Hematopoietic multipotent progenitor cell treated with erythropoietin and hydrocortisone succinate and interleukin-3 and kit ligand, for 15 days (in vitro differentiated cells): ENCODE data around the gene PITX2.

ENCODE experiments used
- DNase-seq: peaks from one replicate; pipeline ENCODE4 v3.0.0-alpha.2; 2015; ENCODE audit warnings: low spot score

The PITX2 gene

GRCh38 chr4:110622841-110623717 lies at the start of gene PITX2:
TSS of gene PITX2 (minus strand) at chr4:110623077. CDS start at chr4:110622460, 617 bp downstream.
- DNase-seq: no peak

GRCh38 chr4:110671679-110672078 lies 48.8 kb upstream of the PITX2 start:
- DNase-seq: no peak

DNA sequence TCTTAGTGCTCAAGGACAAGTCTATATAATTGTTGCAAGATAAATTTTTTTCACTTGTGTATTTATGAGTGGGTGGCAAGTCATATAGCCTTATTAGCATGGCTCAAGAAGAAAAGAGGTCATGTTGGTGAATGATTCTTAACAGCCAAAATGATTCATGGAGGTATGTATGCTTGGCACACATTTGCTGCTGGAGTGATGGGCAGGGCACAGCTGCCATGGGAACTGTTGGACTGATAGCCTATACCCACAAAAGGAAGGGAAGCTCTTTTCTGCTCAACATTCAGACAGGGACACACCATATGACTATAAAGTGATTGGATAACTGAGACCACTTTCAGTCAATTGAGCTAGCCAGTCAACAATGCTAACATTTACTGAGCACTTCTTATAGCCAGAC lies 46.8 kb upstream of the PITX2 start:
- no peak for DNase-seq

- no peak for DNase-seq
These were observed 45.8 kb upstream of the PITX2 start for GRCh38 chr4:110668463-110669235.

- no peak for DNase-seq
These were observed 44.8 kb upstream of the PITX2 start for GRCh38 chr4:110667670-110668069.

- no peak for DNase-seq
These were observed 43.2 kb upstream of the PITX2 start for GRCh38 chr4:110666030-110666429.

GRCh38 chr4:110663738-110664444 lies 41.0 kb upstream of the PITX2 start:
- DNase-seq: no peak

DNA sequence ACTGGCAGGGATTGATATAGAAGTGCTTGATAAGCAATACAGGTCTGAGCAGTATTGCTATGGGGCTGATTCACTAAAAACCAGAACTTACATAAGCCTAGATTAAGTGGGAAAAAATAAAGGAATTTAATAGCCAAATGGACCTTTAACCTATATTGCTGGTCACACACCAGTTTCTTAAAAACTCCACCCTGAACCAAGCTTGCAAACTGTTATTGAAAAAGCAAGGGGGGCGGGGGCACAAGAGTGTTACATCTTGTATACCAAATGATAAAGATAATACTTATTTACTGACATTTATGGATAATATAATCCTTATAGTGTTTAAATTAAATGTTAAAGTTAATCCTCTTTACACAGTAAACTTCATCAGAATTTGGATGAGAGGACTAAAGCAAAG lies 40.3 kb upstream of the PITX2 start:
- DNase-seq: no peak

GRCh38 chr4:110660755-110661154 lies 37.9 kb upstream of the PITX2 start:
- no peak for DNase-seq

- no peak for DNase-seq
These were observed 31.4 kb upstream of the PITX2 start for GRCh38 chr4:110654254-110654635.

- DNase-seq: no peak
These were observed 30.7 kb upstream of the PITX2 start for GRCh38 chr4:110653321-110654253.

DNA sequence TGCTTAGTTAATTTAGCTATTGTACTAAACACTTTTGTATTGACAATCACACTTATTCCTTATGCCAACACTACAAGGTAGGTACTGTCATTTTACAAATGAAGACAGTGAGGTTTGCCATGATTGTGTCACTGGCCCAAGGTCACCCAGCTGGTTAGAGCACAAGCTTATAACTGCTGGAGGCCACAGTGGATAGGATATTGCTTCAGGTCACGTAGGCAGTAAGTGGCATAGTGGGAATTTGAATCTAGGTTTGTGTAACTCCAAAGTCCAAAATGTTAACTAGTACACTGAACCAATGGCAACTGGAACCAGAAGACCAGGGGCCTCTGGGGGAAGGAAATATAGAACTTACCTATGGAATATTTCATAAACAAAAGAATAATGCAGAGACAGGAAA lies 21.1 kb upstream of the PITX2 start:
- DNase-seq: no peak

GRCh38 chr4:110643096-110643495 lies 20.2 kb upstream of the PITX2 start:
- DNase-seq: no peak

DNA sequence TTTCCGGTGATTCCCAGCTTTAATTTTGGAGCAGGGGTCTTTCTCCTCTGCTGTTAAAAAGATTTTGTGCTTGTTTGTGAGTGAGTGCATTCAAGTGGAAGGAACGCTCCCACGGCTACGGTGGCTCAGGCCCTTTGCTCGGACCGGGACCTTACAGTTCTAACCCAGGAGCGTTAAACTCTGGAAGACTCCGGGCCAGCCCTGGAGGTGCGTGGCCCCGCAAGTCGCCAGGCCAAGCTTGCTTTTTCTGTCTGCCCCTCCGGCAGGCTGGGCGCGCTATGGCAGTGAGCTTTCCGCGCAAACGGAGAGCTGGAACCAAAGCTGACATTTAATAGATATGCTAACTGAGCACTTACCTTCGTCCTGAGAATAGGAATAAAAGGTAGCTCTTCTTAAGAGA lies 18.3 kb upstream of the PITX2 start:
- no peak for DNase-seq

DNA sequence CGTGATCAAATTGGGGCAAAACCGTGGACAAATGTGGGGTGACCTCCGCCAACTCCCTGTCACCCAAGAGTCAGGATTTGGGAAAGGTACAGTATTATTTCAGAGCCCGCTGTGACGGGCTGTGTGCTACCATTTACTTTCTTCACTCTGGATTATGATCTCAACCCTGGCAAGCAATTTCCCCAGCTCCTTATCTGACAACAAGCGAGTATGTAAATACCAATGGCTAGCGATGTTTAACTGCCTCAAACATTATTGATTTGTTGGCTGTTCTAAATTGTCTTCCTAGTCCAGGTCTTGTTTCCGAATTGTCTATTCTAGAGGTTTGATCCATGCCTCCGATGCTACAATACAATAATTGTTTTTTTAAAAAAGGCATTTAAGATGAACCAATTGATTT lies 17.7 kb upstream of the PITX2 start:
- no peak for DNase-seq

DNA sequence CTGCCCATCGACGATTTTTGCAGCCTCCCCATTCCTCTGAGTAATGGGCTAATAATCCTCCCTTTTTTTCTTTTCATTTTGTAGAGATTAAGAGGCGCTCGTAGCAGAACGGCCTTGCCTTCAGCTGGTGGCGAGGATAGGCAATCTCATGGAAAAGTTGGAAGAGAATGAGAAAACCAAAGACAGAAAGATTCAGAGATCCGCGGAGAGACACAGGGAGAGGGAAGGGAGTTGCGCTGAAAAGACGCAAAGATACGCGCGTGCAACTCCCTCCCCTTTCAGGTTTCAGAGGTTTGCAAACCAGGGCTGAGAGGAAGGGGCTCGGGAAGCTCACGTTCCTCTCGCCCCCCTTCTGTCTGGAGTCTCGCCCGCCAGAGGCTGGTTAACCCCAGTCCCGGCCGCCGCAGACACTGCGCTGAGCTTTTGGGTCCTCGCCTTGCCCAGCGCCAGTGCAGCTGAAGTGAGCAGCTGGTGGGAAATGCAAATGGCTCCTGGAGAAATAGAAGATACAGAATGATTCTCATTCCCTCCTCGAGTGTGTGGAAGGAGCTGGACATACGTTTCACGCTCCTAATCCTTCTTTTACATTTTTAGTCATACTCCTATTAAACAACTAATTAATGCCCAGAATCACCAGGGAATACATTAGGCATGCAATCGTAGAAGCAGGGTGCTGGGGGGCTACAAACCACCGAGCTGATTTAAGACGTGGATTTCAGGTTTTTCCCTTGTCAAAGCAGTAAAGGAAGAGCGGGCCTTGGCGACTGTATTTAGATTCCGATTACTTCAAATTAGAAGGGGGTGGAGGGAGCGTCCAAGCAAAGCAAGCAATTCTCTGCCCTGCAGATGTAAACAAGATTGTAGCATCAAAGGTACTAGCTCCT lies 16.6 kb upstream of the PITX2 start:
- no peak for DNase-seq

DNA sequence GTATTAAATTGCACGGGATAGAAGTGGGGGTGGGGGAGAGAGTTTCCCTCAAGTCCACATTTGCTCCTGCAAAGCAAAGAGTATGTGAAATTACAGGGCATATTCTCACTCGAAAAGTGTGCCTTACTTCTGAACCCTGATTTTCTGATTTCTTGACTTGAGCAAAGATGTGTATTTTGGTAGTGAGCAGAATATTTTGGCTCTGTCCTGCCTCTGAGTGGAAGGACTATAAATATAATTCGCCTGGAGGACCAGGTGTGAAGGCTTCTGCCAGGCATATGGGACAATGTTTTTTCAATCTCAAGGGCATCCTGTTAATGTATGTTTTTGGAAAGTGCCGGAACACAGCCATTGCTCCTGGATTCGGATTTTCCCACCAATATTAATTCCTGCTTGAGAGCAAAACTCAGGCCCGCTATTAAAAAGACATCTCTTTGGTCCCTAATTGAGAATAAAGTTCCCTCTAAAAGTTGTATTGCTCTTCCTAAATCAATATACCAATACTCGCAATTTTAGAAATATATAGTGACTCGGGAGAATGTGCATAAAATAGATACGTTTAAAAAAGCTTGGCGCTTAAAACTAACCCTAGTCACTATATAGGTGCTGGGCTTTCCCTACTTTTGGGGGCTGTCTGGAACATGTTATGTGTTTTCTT lies 15.3 kb upstream of the PITX2 start:
- DNase-seq: no peak

DNA sequence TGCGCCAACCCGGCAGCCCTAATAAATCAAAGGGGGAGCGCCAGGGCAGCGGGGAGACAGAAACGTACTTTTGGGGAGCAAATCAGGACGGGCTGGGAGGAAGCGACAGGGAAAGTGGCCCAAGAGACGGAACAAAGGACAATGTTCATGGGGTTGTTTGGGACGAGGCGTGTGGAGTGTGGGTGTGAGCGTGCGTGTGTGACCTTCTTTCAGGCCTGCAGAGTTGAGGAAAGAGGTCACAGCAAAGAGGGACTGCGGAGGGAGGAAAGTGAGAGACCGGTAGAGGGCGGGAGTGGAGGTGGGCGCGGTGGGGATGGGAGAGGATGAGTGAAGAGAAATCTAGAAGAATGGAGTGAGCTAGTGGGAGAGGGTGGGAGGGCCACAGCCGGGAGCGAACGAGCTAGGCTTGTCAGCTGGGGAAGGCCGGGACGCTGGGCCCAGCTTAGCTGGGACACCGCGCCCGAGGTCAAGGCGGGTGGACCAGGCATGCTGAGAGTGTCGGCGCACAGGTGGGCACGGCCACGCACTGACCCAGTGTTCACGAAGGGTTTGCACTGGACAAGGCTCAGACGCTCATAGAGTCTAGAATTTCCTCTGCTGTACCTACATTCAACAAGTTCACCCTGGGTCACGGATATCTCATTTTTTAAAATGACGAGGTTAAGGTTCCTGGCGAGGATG lies 14.7 kb upstream of the PITX2 start:
- DNase-seq: no peak

GRCh38 chr4:110636680-110637407 lies 14.0 kb upstream of the PITX2 start:
- no peak for DNase-seq
